ENCODE results near the gene CHRNA4.

- no peak for TF ChIP-seq POLR2A (IDR thresholded peaks at IDR 0.05)
- TF ChIP-seq CTCF (IDR thresholded peaks at IDR 0.05): no peak
Measured at GRCh38 chr20:63369724-63370617, 8.8 kb upstream of the CHRNA4 start.
